ENCODE results near the gene SAP130. TPM values are rescaled to one million over a fixed set of nuclear protein-coding genes. Genes with fewer than 3 reads are reported as not detected.

SAP130 gene
- total and polyA plus RNA-seq, 2 of the 8 experiments (the other 6 are each of a cell fraction or from before 2014, with no cell fraction given), result 51.4 to 54.3 TPM

GRCh38 chr2:128004509-128004908 is 23.4 kb downstream of the SAP130 start:
- 97% methylated on average over 2 of the region's 2 CpGs; no CpG with 5 or more reads in 1 of the 2 experiments for WGBS, 2 experiments (ENCODE audit: extremely low coverage in 1 of 2, insufficient coverage in 1 of 2, insufficient read length in 1 of 2, insufficient replicate concordance in 2 of 2, low coverage in 1 of 2, low lambda C conversion rate in 2 of 2, missing lambda C conversion rate in 1 of 2)

More at GRCh38 chr2:128004509-128004908, 23.4 kb downstream of the SAP130 start:
- Histone ChIP-seq H3K23me2 (ENCODE audit: low read depth, low read length) (no peaks in the 10 kb centered on the region), H2BK5ac (ENCODE audit: low read depth, low read length) (no peak overlapping the region), H3K18ac (ENCODE audit: extremely low read depth, low read length) (no peak overlapping the region), H3K79me1 (ENCODE audit: low read depth, low read length) (no peaks in the 10 kb centered on the region), H4K91ac (replicated peaks; ENCODE audit: insufficient read length, low read length) (no peak overlapping the region), H4K5ac (ENCODE audit: insufficient read length, low read depth, low read length) (no peak overlapping the region), H3K4me3 (ENCODE audit: extremely low read depth in 1 of 4, insufficient read depth in 2 of 4, low read depth in 3 of 4, low read length in 4 of 4) (no peak overlapping the region), H2BK20ac (ENCODE audit: low read length) (no peak overlapping the region), H3K23ac (ENCODE audit: insufficient read length) (no peak overlapping the region), H2AK5ac (ENCODE audit: low read depth, low read length) (no peak overlapping the region), H2BK15ac (ENCODE audit: low read length) (no peak overlapping the region), H2BK120ac (replicated peaks; ENCODE audit: low read depth, low read length) (no peak overlapping the region), H3K4me1 (replicated peaks in 1 of 4; ENCODE audit: control insufficient read depth in 3 of 4, insufficient read depth in 4 of 4, low read length in 3 of 4) (no peaks in the 10 kb centered on the region), H3K56ac (replicated peaks; ENCODE audit: insufficient read length, low read depth, low read length) (no peak overlapping the region), H3K79me2 (ENCODE audit: control insufficient read depth in 1 of 2, insufficient read depth in 2 of 2, low read length in 2 of 2) (no peaks in the 10 kb centered on the region), H3K27me3 (replicated peaks in 1 of 4; ENCODE audit: control insufficient read depth in 3 of 4, extremely low read depth in 1 of 4, insufficient read depth in 3 of 4, low read length in 3 of 4) (no peaks in the 10 kb centered on the region), H3K27ac (ENCODE audit: low read depth, low read length) (no peak overlapping the region), H3K4ac (replicated peaks; ENCODE audit: insufficient read length, low read depth, low read length) (no peak overlapping the region), H3K4me2 (ENCODE audit: insufficient read depth in 1 of 2, low read depth in 2 of 2, low read length in 2 of 2) (no peak overlapping the region), H3K9me3 (ENCODE audit: insufficient read depth in 2 of 2, low read depth in 1 of 2, low read length in 1 of 2) (no peaks in the 10 kb centered on the region), H4K8ac (ENCODE audit: extremely low read depth, insufficient read depth, low read length) (no peak overlapping the region), H3K9ac (replicated peaks in 1 of 4; ENCODE audit: extremely low read depth in 1 of 4, low read depth in 3 of 4, low read length in 3 of 4) (no peak overlapping the region), H2AFZ (ENCODE audit: low read length) (no peak overlapping the region), H3K36me3 (ENCODE audit: control insufficient read depth in 2 of 4, insufficient read depth in 4 of 4, low read length in 3 of 4) (peaks cover 16 to 85% (median 54%) of the 10 kb centered on the region in 4 experiments), H4K20me1 (replicated peaks in 1 of 2; ENCODE audit: control insufficient read depth in 1 of 2, insufficient read depth in 2 of 2, low read length in 2 of 2) (peaks cover 3% of the 10 kb centered on the region in 2 experiments), H2BK12ac (ENCODE audit: low read depth, low read length) (no peak overlapping the region), H3K14ac (ENCODE audit: insufficient read length) (no peak overlapping the region)
- ChIA-PET POLR2A (ENCODE audit: partially characterized antibody) (no interaction called here), CTCF (ENCODE audit: partially characterized antibody) (no interaction called here)
- no peak for FAIRE-seq
- DNase-seq (ENCODE audit: low read depth in 1 of 2, low spot score in 2 of 2), result no peak
- TF ChIP-seq BRCA1 (IDR thresholded peaks at IDR 0.05; ENCODE audit: low read depth, low read length) (no peak), CBX5 (IDR thresholded peaks at IDR 0.05; ENCODE audit: low read depth, low read length) (no peak), MAX (IDR thresholded peaks at IDR 0.05) (no peak), EZH2 (IDR thresholded peaks at IDR 0.05; ENCODE audit: low read depth, low read length, severe bottlenecking) (no peak), KDM4A (IDR thresholded peaks at IDR 0.05; ENCODE audit: low read depth, low read length, severe bottlenecking) (no peak), RXRA (IDR thresholded peaks at IDR 0.05; ENCODE audit: insufficient read depth, low read depth, low read length) (no peak), KDM1A (IDR thresholded peaks at IDR 0.05; ENCODE audit: borderline replicate concordance, low read length) (no peak)
- TF ChIP-seq, protein P1, sequence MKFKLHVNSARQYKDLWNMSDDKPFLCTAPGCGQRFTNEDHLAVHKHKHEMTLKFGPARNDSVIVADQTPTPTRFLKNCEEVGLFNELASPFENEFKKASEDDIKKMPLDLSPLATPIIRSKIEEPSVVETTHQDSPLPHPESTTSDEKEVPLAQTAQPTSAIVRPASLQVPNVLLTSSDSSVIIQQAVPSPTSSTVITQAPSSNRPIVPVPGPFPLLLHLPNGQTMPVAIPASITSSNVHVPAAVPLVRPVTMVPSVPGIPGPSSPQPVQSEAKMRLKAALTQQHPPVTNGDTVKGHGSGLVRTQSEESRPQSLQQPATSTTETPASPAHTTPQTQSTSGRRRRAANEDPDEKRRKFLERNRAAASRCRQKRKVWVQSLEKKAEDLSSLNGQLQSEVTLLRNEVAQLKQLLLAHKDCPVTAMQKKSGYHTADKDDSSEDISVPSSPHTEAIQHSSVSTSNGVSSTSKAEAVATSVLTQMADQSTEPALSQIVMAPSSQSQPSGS (IDR thresholded peaks at IDR 0.05; ENCODE audit: low read length), result no peak

Measured in H1 (cell line).